OCI-LY7 (cell line): ENCODE results near the gene IGSF8. TPM values are rescaled to one million over a fixed set of nuclear protein-coding genes. Genes with fewer than 3 reads are reported as not detected.
A peak's percentile ranks its signal among the peaks of the same experiment; 100 is the strongest.

Experiments used
- BruUV-seq: library from RNA; stranded (reverse); fragments of 400-500 nt; replicated peaks from 2 replicates; lab custom pipeline; 2021; lab: Mats Ljungman, UMichigan
- CTCF ChIA-PET: fragments of 300-600 bp; sonication (Branson Sonifier 250); formaldehyde crosslinking; loops from one replicate; lab custom pipeline; 2022; ENCODE audit warnings: antibody characterized with exemption; ENCODE audit not compliant: unreplicated experiment; lab: Charles Lee
- POLR2A ChIA-PET: fragments of 300-600 bp; sonication (Branson Sonifier 250); formaldehyde crosslinking; loops from one replicate; lab custom pipeline; 2022; ENCODE audit warnings: antibody characterized with exemption; lab: Charles Lee
- DNase-seq: peaks from one replicate; pipeline ENCODE4 v3.0.0-alpha.2; 2015; ENCODE audit warnings: low spot score
- H2AFZ ChIP-seq: fragments of 200-600 bp; sonication (generic), shearing (Covaris generic); 2 replicates; pipeline ENCODE4 v1.6.1; 2014; ENCODE audit warnings: mild to moderate bottlenecking, antibody characterized with exemption, low read length, moderate library complexity
- H3K27ac ChIP-seq: fragments of 200-600 bp; sonication (generic); 2 replicates; pipeline ENCODE4 v1.5.1; 2014; ENCODE audit warnings: mixed run types, low read depth, mild to moderate bottlenecking, moderate library complexity, low read length, inconsistent platforms; ENCODE audit not compliant: poor library complexity, severe bottlenecking
- H3K36me3 ChIP-seq: fragments of 200-600 bp; sonication (generic); 2 replicates; pipeline ENCODE4 v1.6.1; 2014; ENCODE audit warnings: mild to moderate bottlenecking, antibody characterized with exemption, low read length, moderate library complexity, mixed read lengths; ENCODE audit not compliant: insufficient read depth
- H3K4me1 ChIP-seq: fragments of 200-600 bp; sonication (generic); 2 replicates; pipeline ENCODE4 v1.5.1; 2014; ENCODE audit warnings: mild to moderate bottlenecking, low read length; ENCODE audit not compliant: insufficient read depth, poor library complexity, severe bottlenecking
- H3K4me2 ChIP-seq: fragments of 200-600 bp; sonication (generic); 2 replicates; pipeline ENCODE4 v1.6.1; 2014; ENCODE audit warnings: mild to moderate bottlenecking, low read length
- H3K4me3 ChIP-seq: fragments of 200-600 bp; sonication (generic); 2 replicates; pipeline ENCODE4 v1.5.1; 2014; ENCODE audit warnings: mild to moderate bottlenecking, low read depth, low read length; ENCODE audit not compliant: poor library complexity, severe bottlenecking
- H3K79me2 ChIP-seq: fragments of 200-600 bp; sonication (generic); 2 replicates; pipeline ENCODE4 v1.6.1; 2016; ENCODE audit warnings: low read depth, mild to moderate bottlenecking, low read length, moderate library complexity, mixed read lengths; ENCODE audit not compliant: insufficient read depth
- H3K9me2 ChIP-seq: fragments of 200-600 bp; sonication (generic); 2 replicates; pipeline ENCODE4 v1.6.1; 2016; ENCODE audit warnings: mild to moderate bottlenecking, low read length, mixed read lengths; ENCODE audit not compliant: insufficient read depth
- H3K9me3 ChIP-seq: fragments of 200-600 bp; sonication (generic); 2 replicates; pipeline ENCODE4 v1.6.1; 2014; ENCODE audit warnings: mild to moderate bottlenecking, mixed run types, low read length, mixed read lengths
- H4K20me1 ChIP-seq: fragments of 200-600 bp; sonication (generic); 2 replicates; pipeline ENCODE4 v1.6.1; 2014; ENCODE audit warnings: mild to moderate bottlenecking, antibody characterized with exemption, low read length, moderate library complexity, mixed read lengths; ENCODE audit not compliant: insufficient read depth
- EZH2phosphoT487 ChIP-seq: fragments of 200-600 bp; sonication (generic); IDR thresholded peaks from 2 replicates; pipeline ENCODE4 v1.6.1; 2018; ENCODE audit warnings: low read depth, borderline replicate concordance, mild to moderate bottlenecking, mixed run types, antibody characterized with exemption, low read length, moderate library complexity, mixed read lengths
- intact Hi-C: fragments of 100-400 bp; cut with micrococcal nuclease; formaldehyde crosslinking; loops from one replicate; pipeline ENCODE4 v1.10.0; 2022; ENCODE audit not compliant: unreplicated experiment
- total RNA-seq, 2 experiments: library from RNA; depleted of rRNA in 1 of 2; stranded (reverse); fragments of >200 nt in 1 of 2; shearing (Covaris generic) in 1 of 2; gene quantifications; 2 replicates each; pipeline ENCODE4 v1.2.3, GENCODE V29; 2014 to 2022
- TF ChIP-seq, protein P1 (sequence below): fragments of 200-600 bp; sonication (generic); conservative IDR thresholded peaks from 2 replicates; pipeline ENCODE4 v1.5.1; 2014; ENCODE audit warnings: mild to moderate bottlenecking, antibody characterized with exemption, low read length, moderate library complexity, mixed read lengths

IGSF8 gene
- total RNA-seq, 2 experiments from 2014 or later = 18.7 to 28.7 TPM

DNA sequence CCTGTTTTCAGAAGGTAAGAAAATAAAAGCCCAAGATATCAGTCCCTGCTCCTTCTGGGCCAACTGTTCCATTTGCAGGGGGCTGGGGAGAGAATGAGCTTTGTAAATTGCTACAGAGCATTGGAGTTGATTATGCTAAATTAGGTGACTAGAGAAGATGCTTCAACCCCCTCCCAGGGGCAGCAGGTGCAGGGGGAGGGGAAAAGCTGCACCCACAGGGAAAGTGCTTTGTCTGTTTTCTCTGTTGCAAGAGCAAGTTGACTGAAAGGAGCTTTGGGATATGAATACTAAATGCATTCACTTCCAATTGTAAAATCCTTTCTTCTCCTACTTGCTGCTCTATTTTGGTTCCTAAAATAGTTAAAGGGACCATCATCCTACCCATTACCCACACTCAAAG lies 50.1 kb downstream of the IGSF8 start:
- Histone ChIP-seq H3K36me3 (no peaks in the 10 kb centered on the region), H4K20me1 (no peaks in the 10 kb centered on the region), H3K9me2 (no peaks in the 10 kb centered on the region), H3K4me3 (no peak overlapping the region), H3K4me1 (peaks cover 18% of the 10 kb centered on the region), H3K79me2 (no peaks in the 10 kb centered on the region), H2AFZ (no peak overlapping the region), H3K27ac (no peak overlapping the region), H3K4me2 (no peak overlapping the region), H3K9me3 (no peaks in the 10 kb centered on the region)
- intact Hi-C loops = no loop called here
- no peak for TF ChIP-seq EZH2phosphoT487
- TF ChIP-seq, protein P1, sequence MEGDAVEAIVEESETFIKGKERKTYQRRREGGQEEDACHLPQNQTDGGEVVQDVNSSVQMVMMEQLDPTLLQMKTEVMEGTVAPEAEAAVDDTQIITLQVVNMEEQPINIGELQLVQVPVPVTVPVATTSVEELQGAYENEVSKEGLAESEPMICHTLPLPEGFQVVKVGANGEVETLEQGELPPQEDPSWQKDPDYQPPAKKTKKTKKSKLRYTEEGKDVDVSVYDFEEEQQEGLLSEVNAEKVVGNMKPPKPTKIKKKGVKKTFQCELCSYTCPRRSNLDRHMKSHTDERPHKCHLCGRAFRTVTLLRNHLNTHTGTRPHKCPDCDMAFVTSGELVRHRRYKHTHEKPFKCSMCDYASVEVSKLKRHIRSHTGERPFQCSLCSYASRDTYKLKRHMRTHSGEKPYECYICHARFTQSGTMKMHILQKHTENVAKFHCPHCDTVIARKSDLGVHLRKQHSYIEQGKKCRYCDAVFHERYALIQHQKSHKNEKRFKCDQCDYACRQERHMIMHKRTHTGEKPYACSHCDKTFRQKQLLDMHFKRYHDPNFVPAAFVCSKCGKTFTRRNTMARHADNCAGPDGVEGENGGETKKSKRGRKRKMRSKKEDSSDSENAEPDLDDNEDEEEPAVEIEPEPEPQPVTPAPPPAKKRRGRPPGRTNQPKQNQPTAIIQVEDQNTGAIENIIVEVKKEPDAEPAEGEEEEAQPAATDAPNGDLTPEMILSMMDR = no peak
- ChIA-PET POLR2A (no interaction called here), CTCF (interaction anchor here (2.7 kb wide), 1 partner anchor 31 kb away, joined by 19 read pairs; no protein-coding TSS in a partner anchor)
- no peak for DNase-seq
- BruUV-seq = no TSS peak

DNA sequence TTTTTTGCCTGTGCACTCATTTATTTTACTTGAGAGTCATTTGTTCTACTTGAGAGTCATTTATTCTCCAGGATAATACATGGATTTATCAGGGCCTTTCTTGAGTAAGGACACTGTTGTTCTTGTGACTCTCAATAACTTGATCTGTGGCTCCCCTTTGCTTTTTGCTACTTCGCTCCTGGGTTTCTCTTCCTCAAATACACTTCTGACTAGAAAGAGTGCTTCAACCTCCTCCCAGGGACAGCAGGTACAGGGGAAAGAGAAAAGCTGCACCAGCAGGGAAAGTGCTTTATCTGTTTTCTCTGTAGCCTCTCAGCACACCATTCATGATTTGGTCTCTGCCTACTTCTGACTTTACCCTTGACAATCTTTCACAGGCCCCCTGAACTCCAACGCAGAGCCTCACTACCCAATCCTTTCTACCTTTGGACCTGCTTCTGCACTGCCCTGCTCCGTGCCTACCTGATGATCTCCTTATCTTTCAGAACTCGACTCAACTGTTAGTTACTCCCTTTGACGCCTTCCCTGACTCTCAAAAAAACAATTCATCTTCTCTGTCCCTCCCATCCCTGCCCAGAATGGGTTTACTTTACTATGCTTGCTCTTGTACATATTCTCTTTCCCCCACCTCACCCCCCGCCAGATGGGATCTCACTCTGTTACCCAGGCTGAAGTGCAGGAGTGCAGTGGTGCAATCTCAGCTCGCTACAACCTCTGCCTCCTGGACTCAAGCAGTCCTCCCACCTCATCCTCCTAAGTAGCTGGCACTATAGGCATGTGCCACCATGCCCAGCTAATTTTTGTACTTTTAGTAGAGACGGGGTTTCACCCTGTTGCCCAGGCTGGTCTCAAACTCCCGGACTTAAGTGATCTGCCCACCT lies 51.1 kb downstream of the IGSF8 start:
- BruUV-seq = no TSS peak
- Histone ChIP-seq H3K9me2 (no peaks in the 10 kb centered on the region), H3K9me3 (no peaks in the 10 kb centered on the region), H4K20me1 (no peaks in the 10 kb centered on the region), H3K79me2 (no peaks in the 10 kb centered on the region), H3K4me2 (peak overlapping the region; percentile 70), H3K4me3 (peak overlapping the region; percentile 50), H3K27ac (no peak overlapping the region), H2AFZ (peak overlapping the region; percentile 99), H3K36me3 (no peaks in the 10 kb centered on the region), H3K4me1 (peaks cover 18% of the 10 kb centered on the region)
- TF ChIP-seq EZH2phosphoT487 = no peak
- TF ChIP-seq, protein P1 = no peak
- intact Hi-C loops = loop anchor here (1.0 kb wide), 1 partner anchor 31 kb away; no protein-coding TSS in a partner anchor
- DNase-seq = peak; percentile 39
- ChIA-PET POLR2A (interaction anchor here (1.0 to 3.4 kb wide), 3 partner anchors 14 to 31 kb away, joined by 3 to 15 read pairs (median 4); no protein-coding TSS in a partner anchor), CTCF (interaction anchor here (1.0 to 2.7 kb wide), 4 partner anchors 16 to 256 kb away, joined by 3 to 19 read pairs (median 4); partner anchors contain the start of genes KCNJ10 and PIGM)
